HG02678 (cell line): ENCODE measurements around the gene LAMA5.

ENCODE experiments used
- ATAC-seq: cut with Tn5 transposase; IDR thresholded peaks from one replicate; pipeline ENCODE4 v1.9.1; 2021; ENCODE audit warnings: mild to moderate bottlenecking, moderate library complexity; ENCODE audit not compliant: unreplicated experiment

LAMA5 gene

GRCh38 chr20:62371588-62372041 is 4.5 kb upstream of the LAMA5 start:
- no peak for ATAC-seq

- no peak for ATAC-seq
These were observed 3.9 kb upstream of the LAMA5 start for GRCh38 chr20:62370807-62371587.

GRCh38 chr20:62370115-62370806 is 3.1 kb upstream of the LAMA5 start:
- no peak for ATAC-seq

GRCh38 chr20:62369815-62370114 is 2.7 kb upstream of the LAMA5 start:
- no peak for ATAC-seq

- ATAC-seq, result no peak
These were observed 2.1 kb upstream of the LAMA5 start for GRCh38 chr20:62368976-62369814.

- no peak for ATAC-seq
These were observed 1.4 kb upstream of the LAMA5 start for GRCh38 chr20:62368392-62368975.

GRCh38 chr20:62367633-62368391 is 700 bp upstream of the LAMA5 start:
- no peak for ATAC-seq

GRCh38 chr20:62366370-62367135 is 559 bp downstream of the LAMA5 start:
- ATAC-seq, result no peak

DNA sequence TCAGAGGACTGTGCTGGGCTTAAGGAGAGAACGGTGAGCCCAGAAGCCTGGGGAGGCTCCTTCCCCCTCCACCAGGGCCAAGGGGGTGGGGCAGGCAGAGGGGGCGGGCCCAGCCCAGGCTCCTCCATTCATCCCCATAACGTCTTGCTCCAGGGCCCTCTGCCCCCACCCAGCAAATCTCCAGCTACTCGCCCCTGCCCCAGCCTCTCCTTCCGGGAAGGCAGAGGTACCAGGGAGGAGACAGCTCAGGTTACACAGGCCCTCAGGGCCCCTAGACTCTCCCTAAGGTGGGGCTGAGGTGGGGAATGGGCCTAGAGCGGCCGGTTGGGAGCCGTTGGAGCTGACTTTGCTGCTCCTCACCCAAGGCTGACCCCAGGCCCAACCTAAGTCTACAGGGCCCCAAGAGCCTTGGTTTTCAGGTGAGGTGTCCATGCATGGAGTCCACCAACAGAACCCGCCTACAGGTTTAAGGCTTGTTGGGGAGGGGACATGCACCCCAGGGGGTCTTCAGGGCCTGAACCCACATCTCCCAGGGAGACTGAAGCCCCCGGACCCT is 1.2 kb downstream of the LAMA5 start:
- ATAC-seq, result no peak

- no peak for ATAC-seq
These were observed 2.0 kb downstream of the LAMA5 start for GRCh38 chr20:62364911-62365736.

GRCh38 chr20:62363920-62364851 is 2.9 kb downstream of the LAMA5 start:
- no peak for ATAC-seq

- ATAC-seq, result no peak
These were observed 3.9 kb downstream of the LAMA5 start for GRCh38 chr20:62362991-62363919.

DNA sequence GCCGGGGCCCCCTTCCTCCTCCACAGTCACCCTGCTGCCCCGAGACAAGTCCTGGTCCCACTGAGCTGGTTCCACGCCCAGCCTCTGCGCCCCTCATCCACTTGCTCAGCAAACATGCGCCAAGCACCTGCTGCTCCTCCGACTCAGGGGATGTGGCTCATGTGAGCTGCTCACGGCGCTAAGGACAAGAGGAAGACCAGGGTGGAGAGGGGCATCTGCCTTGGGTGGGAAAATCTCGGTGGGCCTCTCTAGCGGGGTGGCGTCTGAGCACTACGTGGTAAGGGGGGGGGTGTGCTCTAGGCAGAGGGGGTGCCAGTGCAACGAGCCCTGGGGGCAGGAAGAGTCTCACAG is 4.5 kb downstream of the LAMA5 start:
- no peak for ATAC-seq

DNA sequence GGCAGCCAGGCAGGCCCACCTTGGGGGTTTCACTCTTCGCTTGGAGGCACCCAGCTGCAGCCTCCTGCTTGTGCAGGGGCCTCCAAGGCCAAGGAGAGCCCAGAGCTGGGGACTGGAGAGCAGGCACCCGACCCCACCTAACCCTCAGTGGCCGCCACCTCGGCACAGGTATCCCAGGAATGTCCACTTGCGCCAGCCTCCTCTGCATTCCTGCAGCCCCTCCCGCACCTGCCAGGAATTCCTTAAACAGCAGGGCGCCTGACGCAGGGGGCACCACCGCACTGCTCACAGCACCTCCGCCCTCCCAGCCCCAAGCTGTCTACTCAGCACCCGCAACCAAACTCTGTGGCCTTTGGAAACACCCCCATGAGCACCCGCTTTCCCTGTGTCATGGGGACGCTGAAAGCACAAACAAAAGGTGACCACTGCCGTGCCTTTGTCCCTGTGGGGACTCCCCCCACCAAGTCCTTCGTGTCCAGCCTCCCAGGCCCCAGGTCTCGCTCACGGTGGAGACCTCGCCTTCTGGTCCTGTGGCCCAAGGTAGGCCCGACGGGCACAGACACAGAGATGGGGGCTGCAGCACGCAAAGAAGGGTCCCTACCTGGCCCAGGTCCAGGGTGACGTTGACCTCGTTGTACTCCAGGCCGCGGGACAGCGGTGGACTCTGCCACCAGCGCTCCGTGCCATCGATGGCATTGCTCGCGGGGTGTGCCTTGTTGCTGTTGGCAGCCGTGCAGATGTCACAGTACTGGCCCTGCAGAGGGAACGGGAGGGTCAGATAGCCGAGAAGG is 5.1 kb downstream of the LAMA5 start:
- no peak for ATAC-seq

- ATAC-seq, result no peak
These were observed 6.0 kb downstream of the LAMA5 start for GRCh38 chr20:62360854-62361798.
